PC-3 (cell line): Measurements from ENCODE around the gene GPC5. TPM values are rescaled to one million over a fixed set of nuclear protein-coding genes. Genes with fewer than 3 reads are reported as not detected.
A peak's percentile ranks its signal among the peaks of the same experiment; 100 is the strongest.

Experiments used
- ATAC-seq: fragments of 200-7000 bp; cut with Tn5 transposase; 2 replicates; pipeline ENCODE4 v1.9.1; 2020; ENCODE audit warnings: mild to moderate bottlenecking, moderate library complexity
- BruUV-seq: library from RNA; stranded (reverse); fragments of 400-500 nt; replicated peaks from 2 replicates; lab custom pipeline; 2021; lab: Mats Ljungman, UMichigan
- CTCF ChIA-PET: fragments of 300-600 bp; sonication (Branson Sonifier 250); formaldehyde crosslinking; loops from one replicate; lab custom pipeline; 2022; ENCODE audit warnings: antibody characterized with exemption; lab: Charles Lee
- POLR2A ChIA-PET: fragments of 300-600 bp; sonication (Branson Sonifier 250); formaldehyde crosslinking; loops from one replicate; lab custom pipeline; 2022; ENCODE audit warnings: antibody characterized with exemption; ENCODE audit not compliant: unreplicated experiment; lab: Charles Lee
- DNase-seq: peaks from one replicate; pipeline ENCODE4 v3.0.0-alpha.2; 2015
- H2AFZ ChIP-seq: fragments of 300-600 bp; sonication (generic); 2 replicates; pipeline ENCODE4 v1.6.0; 2016; ENCODE audit warnings: antibody characterized with exemption, low read length
- H3F3A ChIP-seq: fragments of 300-600 bp; sonication (generic); one replicate; pipeline ENCODE4 v1.6.0; 2017; ENCODE audit warnings: antibody characterized with exemption, low read length, control low read depth, mild to moderate bottlenecking; ENCODE audit not compliant: unreplicated experiment
- H3K27ac ChIP-seq: fragments of 300-600 bp; sonication (generic); 2 replicates; pipeline ENCODE4 v1.5.1; 2016; ENCODE audit warnings: mild to moderate bottlenecking, low read length
- H3K27me3 ChIP-seq: fragments of 300-600 bp; sonication (generic); 2 replicates; pipeline ENCODE4 v1.6.1; 2016; ENCODE audit warnings: low read length, mixed read lengths
- H3K36me3 ChIP-seq: fragments of 300-600 bp; sonication (generic); 2 replicates; pipeline ENCODE4 v1.6.1; 2016; ENCODE audit warnings: low read depth, mixed run types, low read length, mixed read lengths
- H3K4me1 ChIP-seq: fragments of 300-600 bp; sonication (generic); 2 replicates; pipeline ENCODE4 v1.5.1; 2016; ENCODE audit warnings: low read length; ENCODE audit not compliant: insufficient read depth
- H3K4me2 ChIP-seq: fragments of 300-600 bp; sonication (generic); 2 replicates; pipeline ENCODE4 v1.6.0; 2016; ENCODE audit warnings: low read length
- H3K4me3 ChIP-seq: fragments of 300-600 bp; sonication (generic); 2 replicates; pipeline ENCODE4 v1.5.1; 2016; ENCODE audit warnings: mild to moderate bottlenecking, low read length, mixed read lengths
- H3K79me2 ChIP-seq: fragments of 300-600 bp; sonication (generic); 2 replicates; pipeline ENCODE4 v1.6.1; 2017; ENCODE audit warnings: low read length, mixed read lengths
- H3K9ac ChIP-seq: fragments of 300-600 bp; sonication (generic); 2 replicates; pipeline ENCODE4 v1.6.0; 2016; ENCODE audit warnings: mild to moderate bottlenecking, low read length
- H3K9me2 ChIP-seq: fragments of 300-600 bp; sonication (generic); replicated peaks from 2 replicates; pipeline ENCODE4 v1.6.1; 2016; ENCODE audit warnings: mixed run types, low read length, mixed read lengths
- H3K9me3 ChIP-seq: fragments of 300-600 bp; sonication (generic); 2 replicates; pipeline ENCODE4 v1.6.1; 2016; ENCODE audit warnings: low read length, mixed read lengths
- H4K20me1 ChIP-seq: fragments of 300-600 bp; sonication (generic); 2 replicates; pipeline ENCODE4 v1.6.1; 2016; ENCODE audit warnings: low read length, mixed read lengths
- CTCF ChIP-seq: fragments of 300-600 bp; sonication (generic); conservative IDR thresholded peaks from 2 replicates; pipeline ENCODE4 v1.5.1; 2017; ENCODE audit warnings: antibody characterized with exemption, low read depth, mild to moderate bottlenecking, low read length
- EZH2 ChIP-seq: fragments of 300-600 bp; sonication (generic); IDR thresholded peaks from one replicate; pipeline ENCODE4 v1.6.1; 2017; ENCODE audit warnings: antibody characterized with exemption, mild to moderate bottlenecking, low read length; ENCODE audit not compliant: unreplicated experiment
- EZH2phosphoT487 ChIP-seq: fragments of 300-600 bp; sonication (generic); IDR thresholded peaks from 2 replicates; pipeline ENCODE4 v1.6.1; 2018; ENCODE audit warnings: mild to moderate bottlenecking, antibody characterized with exemption, low read length, borderline replicate concordance
- intact Hi-C: fragments of 100-400 bp; cut with micrococcal nuclease; formaldehyde crosslinking; loops from 2 replicates; pipeline ENCODE4 v1.9.0; 2023
- total RNA-seq: library from RNA; depleted of rRNA; stranded (reverse); fragments of >200 nt; gene quantifications from 2 replicates; pipeline ENCODE4 v1.2.3, GENCODE V29; 2014

The GPC5 gene
- total RNA-seq, 1 experiment from 2014 or later, result not detected

GRCh38 chr13:91930687-91931086 is 532.3 kb downstream of the GPC5 start:
- Histone ChIP-seq H2AFZ (no peak overlapping the region), H3K4me3 (no peak overlapping the region), H3K79me2 (no peaks in the 10 kb centered on the region), H3K4me1 (no peaks in the 10 kb centered on the region), H4K20me1 (no peaks in the 10 kb centered on the region), H3F3A (no peaks in the 10 kb centered on the region), H3K9me3 (no peaks in the 10 kb centered on the region), H3K9me2 (no peaks in the 10 kb centered on the region), H3K27me3 (no peaks in the 10 kb centered on the region), H3K36me3 (no peaks in the 10 kb centered on the region), H3K9ac (no peak overlapping the region), H3K4me2 (no peak overlapping the region), H3K27ac (peak overlapping the region; percentile 49)
- ATAC-seq, result peak; percentile 68
- DNase-seq, result peak; percentile 49
- intact Hi-C loops, result no loop called here
- no TSS peak for BruUV-seq
- ChIA-PET POLR2A (no interaction called here), CTCF (no interaction called here)
- TF ChIP-seq CTCF (no peak), EZH2phosphoT487 (no peak), EZH2 (no peak)

GRCh38 chr13:91934354-91934753 is 535.9 kb downstream of the GPC5 start:
- intact Hi-C loops, result no loop called here
- H3K4me3 ChIP-seq, result no peak overlapping the region

More at GRCh38 chr13:91934354-91934753, 535.9 kb downstream of the GPC5 start:
- H4K20me1 ChIP-seq, result no peaks in the 10 kb centered on the region
- no peaks in the 10 kb centered on the region for H3K36me3 ChIP-seq
- no TSS peak for BruUV-seq
- H3K9ac ChIP-seq, result no peak overlapping the region
- H3K4me2 ChIP-seq, result no peak overlapping the region
- H3K9me2 ChIP-seq, result no peaks in the 10 kb centered on the region
- ChIA-PET CTCF (no interaction called here), POLR2A (no interaction called here)
- no peaks in the 10 kb centered on the region for H3K4me1 ChIP-seq
- no peak overlapping the region for H2AFZ ChIP-seq
- ATAC-seq (no peak), DNase-seq (no peak)
- H3K27ac ChIP-seq, result no peak overlapping the region
- H3K79me2 ChIP-seq, result no peaks in the 10 kb centered on the region
- H3F3A ChIP-seq, result no peaks in the 10 kb centered on the region
- TF ChIP-seq CTCF (no peak), EZH2 (no peak), EZH2phosphoT487 (no peak)
- no peaks in the 10 kb centered on the region for H3K27me3 ChIP-seq
- H3K9me3 ChIP-seq, result no peaks in the 10 kb centered on the region
